ENCODE results near the gene HEYL. TPM values are rescaled to one million over a fixed set of nuclear protein-coding genes. Genes with fewer than 3 reads are reported as not detected.
A peak's percentile ranks its signal among the peaks of the same experiment; 100 is the strongest.

Gene HEYL
- total RNA-seq, 2 donors from 2014 or later, result 45.6 to 91.2 TPM

- Histone ChIP-seq H3K27ac (no peak overlapping the region), H3K4me1 (ENCODE audit: control insufficient read depth in 1 of 2, low read depth in 2 of 2) (peaks cover 4 to 23% of the 10 kb centered on the region in 2 donors), H3K4me3 (no peak overlapping the region), H3K9me3 (no peaks in the 10 kb centered on the region), H3K27me3 (replicated peaks; ENCODE audit: insufficient read depth) (no peaks in the 10 kb centered on the region), H3K36me3 (no peaks in the 10 kb centered on the region)
- no peak for DNase-seq (ENCODE audit: low spot score)
- no peak for ATAC-seq (ENCODE audit: insufficient number of reproducible peaks, low FRiP score, low read depth)
- no peak for TF ChIP-seq CTCF (IDR thresholded peaks at IDR 0.05)
Observed at GRCh38 chr1:39673215-39673614, 33.8 kb upstream of the HEYL start.

GRCh38 chr1:39672551-39672947 is 33.1 kb upstream of the HEYL start:
- Histone ChIP-seq H3K4me1 (ENCODE audit: control insufficient read depth in 1 of 2, low read depth in 2 of 2) (peaks cover 4 to 23% of the 10 kb centered on the region in 2 donors), H3K27ac (no peak overlapping the region), H3K27me3 (replicated peaks; ENCODE audit: insufficient read depth) (no peaks in the 10 kb centered on the region), H3K9me3 (no peaks in the 10 kb centered on the region), H3K36me3 (no peaks in the 10 kb centered on the region), H3K4me3 (peak overlapping the region; percentile 73)
- ATAC-seq (ENCODE audit: insufficient number of reproducible peaks, low FRiP score, low read depth) (no peak), DNase-seq (ENCODE audit: low spot score) (no peak)
- TF ChIP-seq CTCF (IDR thresholded peaks at IDR 0.05), result no peak

GRCh38 chr1:39671793-39672550 is 32.5 kb upstream of the HEYL start, which contains the start of gene NT5C1A:
TSS of gene NT5C1A (minus strand) at chr1:39672107. CDS start at chr1:39672038, 69 bp downstream.
- Histone ChIP-seq H3K4me1 (ENCODE audit: control insufficient read depth in 1 of 2, low read depth in 2 of 2) (peaks cover 4 to 23% of the 10 kb centered on the region in 2 donors), H3K9me3 (no peaks in the 10 kb centered on the region), H3K4me3 (peak within 1 kb of the TSS; percentile 73), H3K27ac (no peak within 1 kb of the TSS), H3K27me3 (replicated peaks; ENCODE audit: insufficient read depth) (no peaks in the 10 kb centered on the region), H3K36me3 (no peaks in the 10 kb centered on the region)
- no peak for TF ChIP-seq CTCF (IDR thresholded peaks at IDR 0.05)
- ATAC-seq (ENCODE audit: insufficient number of reproducible peaks, low FRiP score, low read depth) (no peak), DNase-seq (ENCODE audit: low spot score) (no peak)

GRCh38 chr1:39671433-39671792 is 32.0 kb upstream of the HEYL start:
- peaks cover 4 to 23% of the 10 kb centered on the region in 2 donors for H3K4me1 ChIP-seq (ENCODE audit: control insufficient read depth in 1 of 2, low read depth in 2 of 2)
- H3K9me3 ChIP-seq, result no peaks in the 10 kb centered on the region
- DNase-seq (ENCODE audit: low spot score), result no peak
- TF ChIP-seq CTCF (IDR thresholded peaks at IDR 0.05), result no peak
- no peaks in the 10 kb centered on the region for H3K27me3 ChIP-seq (replicated peaks; ENCODE audit: insufficient read depth)
- H3K4me3 ChIP-seq, result peak overlapping the region; percentile 73
- H3K27ac ChIP-seq, result no peak overlapping the region
- no peak for ATAC-seq (ENCODE audit: insufficient number of reproducible peaks, low FRiP score, low read depth)
- no peaks in the 10 kb centered on the region for H3K36me3 ChIP-seq

- Histone ChIP-seq H3K9me3 (no peaks in the 10 kb centered on the region), H3K4me1 (ENCODE audit: control insufficient read depth in 1 of 2, low read depth in 2 of 2) (peaks cover 4 to 23% of the 10 kb centered on the region in 2 donors), H3K27me3 (replicated peaks; ENCODE audit: insufficient read depth) (no peaks in the 10 kb centered on the region), H3K4me3 (no peak overlapping the region), H3K36me3 (no peaks in the 10 kb centered on the region), H3K27ac (no peak overlapping the region)
- DNase-seq (ENCODE audit: low spot score) (no peak), ATAC-seq (ENCODE audit: insufficient number of reproducible peaks, low FRiP score, low read depth) (no peak)
- no peak for TF ChIP-seq CTCF (IDR thresholded peaks at IDR 0.05)
Observed at GRCh38 chr1:39670689-39671088, 31.2 kb upstream of the HEYL start.

All from thoracic aorta (tissue), 2 donors.